DND-41 (cell line): ENCODE results near the gene WNT9B.

Experiments used
- ATAC-seq: fragments of 200-7000 bp; cut with Tn5 transposase; 3 replicates; pipeline ENCODE4 v1.9.1; 2021; ENCODE audit warnings: low read depth; ENCODE audit not compliant: insufficient read depth
- DNase-seq: peaks from one replicate; pipeline ENCODE4 v3.0.0-alpha.2; 2020
- H2AFZ ChIP-seq: 2 replicates; pipeline ENCODE4 v1.6.0; 2012; ENCODE audit warnings: low read depth, low read length
- H3K27ac ChIP-seq: 2 replicates; pipeline ENCODE4 v1.5.1; 2012; ENCODE audit warnings: low read length, inconsistent platforms
- H3K27me3 ChIP-seq: fragments of 200-600 bp; sonication (generic); 2 replicates; pipeline ENCODE4 v1.6.0; 2012; ENCODE audit warnings: low read length, mild to moderate bottlenecking, inconsistent platforms; ENCODE audit not compliant: insufficient read depth, poor library complexity
- H3K36me3 ChIP-seq: 2 replicates; pipeline ENCODE4 v1.5.1; 2012; ENCODE audit warnings: low read length, inconsistent platforms; ENCODE audit not compliant: insufficient read depth
- H3K4me1 ChIP-seq: 2 replicates; pipeline ENCODE4 v1.5.1; 2012; ENCODE audit warnings: mild to moderate bottlenecking, low read length; ENCODE audit not compliant: insufficient read depth
- H3K4me2 ChIP-seq: 2 replicates; pipeline ENCODE4 v1.6.0; 2012; ENCODE audit warnings: mild to moderate bottlenecking, moderate library complexity, low read length, inconsistent platforms; ENCODE audit not compliant: insufficient read depth
- H3K4me3 ChIP-seq, 2 experiments: fragments of 200-600 bp in 1 of 2; shearing (Covaris generic) in 1 of 2; 2 replicates each; pipeline ENCODE4 v1.5.1; 2012 to 2016; ENCODE audit warnings: inconsistent platforms in 2 of 2, low read length in 2 of 2, mild to moderate bottlenecking in 2 of 2, low read depth in 1 of 2, moderate library complexity in 1 of 2
- H3K79me2 ChIP-seq: 2 replicates; pipeline ENCODE4 v1.6.0; 2012; ENCODE audit warnings: low read length, inconsistent platforms; ENCODE audit not compliant: insufficient read depth
- H3K9ac ChIP-seq: 2 replicates; pipeline ENCODE4 v1.6.0; 2012; ENCODE audit warnings: low read depth, mild to moderate bottlenecking, inconsistent platforms, low read length, moderate library complexity
- H3K9me3 ChIP-seq: 2 replicates; pipeline ENCODE4 v1.5.1; 2012; ENCODE audit warnings: low read length, moderate library complexity, mild to moderate bottlenecking, inconsistent platforms; ENCODE audit not compliant: insufficient read depth, severe bottlenecking
- H4K20me1 ChIP-seq: 2 replicates; pipeline ENCODE4 v1.6.0; 2012; ENCODE audit warnings: low read length; ENCODE audit not compliant: insufficient read depth
- EZH2 ChIP-seq: IDR thresholded peaks from 3 replicates; pipeline ENCODE4 v1.6.1; 2012; ENCODE audit warnings: borderline replicate concordance, low read depth, mild to moderate bottlenecking, moderate library complexity, low read length, inconsistent platforms; ENCODE audit not compliant: severe bottlenecking
- TF ChIP-seq, protein P1 (sequence below): IDR thresholded peaks from 2 replicates; pipeline ENCODE4 v1.5.1; 2012; ENCODE audit warnings: borderline replicate concordance, low read length, moderate library complexity, mild to moderate bottlenecking; ENCODE audit not compliant: poor library complexity, severe bottlenecking; ENCODE audit errors: extremely low read depth

Gene WNT9B, protein sequence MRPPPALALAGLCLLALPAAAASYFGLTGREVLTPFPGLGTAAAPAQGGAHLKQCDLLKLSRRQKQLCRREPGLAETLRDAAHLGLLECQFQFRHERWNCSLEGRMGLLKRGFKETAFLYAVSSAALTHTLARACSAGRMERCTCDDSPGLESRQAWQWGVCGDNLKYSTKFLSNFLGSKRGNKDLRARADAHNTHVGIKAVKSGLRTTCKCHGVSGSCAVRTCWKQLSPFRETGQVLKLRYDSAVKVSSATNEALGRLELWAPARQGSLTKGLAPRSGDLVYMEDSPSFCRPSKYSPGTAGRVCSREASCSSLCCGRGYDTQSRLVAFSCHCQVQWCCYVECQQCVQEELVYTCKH

DNA sequence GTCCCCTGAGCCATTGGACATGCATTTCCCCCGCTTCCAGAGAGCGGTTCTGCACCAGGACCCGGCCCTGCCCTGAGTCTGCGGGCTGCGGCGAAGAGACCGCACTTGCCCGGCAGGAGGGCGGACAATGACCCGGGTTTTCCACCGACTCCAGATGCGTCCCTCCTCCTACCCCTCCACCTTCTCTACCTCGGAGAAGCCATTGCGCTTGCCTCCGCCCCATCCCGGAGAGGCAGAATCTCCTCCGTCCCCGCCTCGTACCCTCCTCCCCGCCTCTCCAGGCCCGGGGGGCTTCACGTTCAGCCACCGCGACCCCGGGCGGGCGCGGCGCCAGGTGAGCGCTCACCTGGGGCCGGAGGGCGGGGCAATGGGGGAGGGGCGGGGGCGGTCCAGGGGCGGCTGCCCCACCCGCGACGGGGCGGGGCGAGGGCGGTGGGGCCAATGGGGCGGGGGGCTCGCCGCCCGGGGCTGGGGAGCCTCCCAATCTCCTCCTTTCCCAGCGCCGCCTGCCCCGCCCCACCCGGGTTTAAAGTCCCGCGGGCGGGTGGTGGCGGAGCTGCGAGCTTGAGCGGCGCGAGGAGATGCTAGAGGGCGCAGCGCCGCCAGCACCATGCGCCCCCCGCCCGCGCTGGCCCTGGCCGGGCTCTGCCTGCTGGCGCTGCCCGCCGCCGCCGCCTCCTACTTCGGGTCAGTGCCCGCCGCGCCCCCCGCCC lies at the start of gene WNT9B:
TSS of gene WNT9B (plus strand) at position 555 of the 713 bp plus-strand sequence. CDS start at position 611, 56 bp downstream.
- Histone ChIP-seq H4K20me1 (no peaks in the 10 kb centered on the region), H3K79me2 (no peaks in the 10 kb centered on the region), H3K27ac (no peak within 1 kb of the TSS), H3K4me1 (no peaks in the 10 kb centered on the region), H2AFZ (no peak within 1 kb of the TSS), H3K9me3 (no peaks in the 10 kb centered on the region), H3K27me3 (no peaks in the 10 kb centered on the region), H3K9ac (no peak within 1 kb of the TSS), H3K4me3 (no peak within 1 kb of the TSS), H3K36me3 (no peaks in the 10 kb centered on the region), H3K4me2 (no peak within 1 kb of the TSS)
- TF ChIP-seq, protein P1, sequence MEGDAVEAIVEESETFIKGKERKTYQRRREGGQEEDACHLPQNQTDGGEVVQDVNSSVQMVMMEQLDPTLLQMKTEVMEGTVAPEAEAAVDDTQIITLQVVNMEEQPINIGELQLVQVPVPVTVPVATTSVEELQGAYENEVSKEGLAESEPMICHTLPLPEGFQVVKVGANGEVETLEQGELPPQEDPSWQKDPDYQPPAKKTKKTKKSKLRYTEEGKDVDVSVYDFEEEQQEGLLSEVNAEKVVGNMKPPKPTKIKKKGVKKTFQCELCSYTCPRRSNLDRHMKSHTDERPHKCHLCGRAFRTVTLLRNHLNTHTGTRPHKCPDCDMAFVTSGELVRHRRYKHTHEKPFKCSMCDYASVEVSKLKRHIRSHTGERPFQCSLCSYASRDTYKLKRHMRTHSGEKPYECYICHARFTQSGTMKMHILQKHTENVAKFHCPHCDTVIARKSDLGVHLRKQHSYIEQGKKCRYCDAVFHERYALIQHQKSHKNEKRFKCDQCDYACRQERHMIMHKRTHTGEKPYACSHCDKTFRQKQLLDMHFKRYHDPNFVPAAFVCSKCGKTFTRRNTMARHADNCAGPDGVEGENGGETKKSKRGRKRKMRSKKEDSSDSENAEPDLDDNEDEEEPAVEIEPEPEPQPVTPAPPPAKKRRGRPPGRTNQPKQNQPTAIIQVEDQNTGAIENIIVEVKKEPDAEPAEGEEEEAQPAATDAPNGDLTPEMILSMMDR: no peak
- TF ChIP-seq EZH2: no peak
- ATAC-seq: no peak
- DNase-seq: no peak

DNA sequence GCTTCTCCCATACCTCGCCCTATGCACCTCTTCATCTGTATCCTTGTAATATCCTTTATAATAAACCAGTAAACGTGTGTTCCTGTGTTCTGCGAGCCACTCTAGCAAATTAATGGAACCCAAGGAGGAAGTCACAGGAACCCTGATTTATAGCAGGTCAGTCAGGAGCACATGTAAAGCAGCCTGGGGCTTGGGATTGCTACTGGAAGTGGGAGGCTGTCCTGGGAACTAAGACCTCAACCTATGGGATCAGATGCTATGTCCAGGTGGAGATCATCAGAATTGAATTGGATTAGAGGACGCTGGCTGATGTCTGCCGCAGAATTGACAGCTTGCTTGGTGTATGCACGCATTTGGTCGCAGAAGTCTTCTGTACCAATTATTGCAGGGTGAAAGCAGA lies 48.6 kb upstream of the WNT9B start:
- Histone ChIP-seq H3K27ac (no peak overlapping the region), H3K4me1 (no peaks in the 10 kb centered on the region), H3K36me3 (no peaks in the 10 kb centered on the region), H2AFZ (no peak overlapping the region), H3K79me2 (no peaks in the 10 kb centered on the region), H3K4me2 (no peak overlapping the region), H4K20me1 (no peaks in the 10 kb centered on the region), H3K9me3 (no peaks in the 10 kb centered on the region), H3K9ac (no peak overlapping the region), H3K27me3 (no peaks in the 10 kb centered on the region), H3K4me3 (no peak overlapping the region)
- ATAC-seq (no peak), DNase-seq (no peak)
- TF ChIP-seq, protein P1: no peak
- no peak for TF ChIP-seq EZH2

DNA sequence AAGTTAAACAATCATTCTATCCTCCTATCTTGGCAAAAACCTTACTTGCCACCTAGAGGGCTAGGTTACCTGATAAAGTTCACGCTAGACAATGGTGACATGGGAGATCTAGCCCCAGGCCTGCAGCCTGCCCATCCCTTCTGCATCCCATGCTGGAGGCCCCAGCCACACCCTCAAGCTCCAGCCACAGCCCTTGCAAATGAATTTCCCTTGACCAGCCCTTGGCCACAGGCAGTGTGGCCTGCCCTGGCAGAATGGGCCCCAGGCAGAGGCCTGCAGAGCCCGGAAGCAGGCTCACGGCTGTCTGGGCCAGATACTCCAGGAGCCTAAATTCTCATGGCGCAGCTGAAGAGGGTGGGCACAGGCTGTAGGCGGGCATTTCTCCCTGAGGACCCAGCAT lies 47.8 kb upstream of the WNT9B start:
- H3K79me2 ChIP-seq: no peaks in the 10 kb centered on the region
- no peak overlapping the region for H3K27ac ChIP-seq
- H4K20me1 ChIP-seq: no peaks in the 10 kb centered on the region
- H3K9me3 ChIP-seq: no peaks in the 10 kb centered on the region
- no peaks in the 10 kb centered on the region for H3K27me3 ChIP-seq
- H2AFZ ChIP-seq: no peak overlapping the region
- no peaks in the 10 kb centered on the region for H3K36me3 ChIP-seq
- H3K4me2 ChIP-seq: no peak overlapping the region
- H3K9ac ChIP-seq: no peak overlapping the region
- H3K4me3 ChIP-seq: no peak overlapping the region
- no peaks in the 10 kb centered on the region for H3K4me1 ChIP-seq
- DNase-seq (no peak), ATAC-seq (no peak)
- TF ChIP-seq EZH2: no peak
- TF ChIP-seq, protein P1: no peak
